ENCODE results near the gene YIPF1. TPM values are rescaled to one million over a fixed set of nuclear protein-coding genes. Genes with fewer than 3 reads are reported as not detected.

The YIPF1 gene
- polyA plus RNA-seq (2013, experiment 1 of 2): 27.8 TPM
- polyA plus RNA-seq (2013, experiment 2 of 2): 27.1 TPM

- peaks cover 10% of the 10 kb centered on the region for H3K36me3 ChIP-seq (ENCODE audit: insufficient read depth, low read length)
- WGBS: 6% methylated on average over 60 of the region's 62 CpGs
- H3K27me3 ChIP-seq (ENCODE audit: insufficient read depth, low read length): no peaks in the 10 kb centered on the region
- H3K4me3 ChIP-seq (ENCODE audit: low read length): peak within 1 kb of the TSS; percentile 91
- no peaks in the 10 kb centered on the region for H3K9me3 ChIP-seq (ENCODE audit: insufficient read depth, low read depth, low read length)
- H3K4me1 ChIP-seq (ENCODE audit: insufficient read depth, low read length): peaks cover 7% of the 10 kb centered on the region
- H3K9ac ChIP-seq (ENCODE audit: low read depth, low read length): peak within 1 kb of the TSS; percentile 67
- H3K27ac ChIP-seq (ENCODE audit: low read depth, low read length): no peak within 1 kb of the TSS
Measured at GRCh38 chr1:53889304-53890298, at the start of gene YIPF1. YIPF1 (minus strand) TSS chr1:53889797; CDS start chr1:53888937, 860 bp downstream.

GRCh38 chr1:53938136-53938830 is 48.7 kb upstream of the YIPF1 start:
- Histone ChIP-seq H3K36me3 (ENCODE audit: insufficient read depth, low read length) (peaks cover 14% of the 10 kb centered on the region), H3K27me3 (ENCODE audit: insufficient read depth, low read length) (no peaks in the 10 kb centered on the region), H3K4me3 (ENCODE audit: low read length) (no peak overlapping the region), H3K27ac (ENCODE audit: low read depth, low read length) (no peak overlapping the region), H3K9ac (ENCODE audit: low read depth, low read length) (no peak overlapping the region), H3K4me1 (ENCODE audit: insufficient read depth, low read length) (peaks cover 10% of the 10 kb centered on the region; the same call in 1 of the 2 replicates), H3K9me3 (ENCODE audit: insufficient read depth, low read depth, low read length) (peaks cover 15% of the 10 kb centered on the region; the same call in 1 of the 2 replicates)
- WGBS: 93% methylated on average over 4 of the region's 4 CpGs

- no CpG with 5 or more reads among the region's 1 CpG for WGBS
Measured at GRCh38 chr1:53936430-53936829, 46.8 kb upstream of the YIPF1 start.

GRCh38 chr1:53934170-53934765 is 44.7 kb upstream of the YIPF1 start:
- Histone ChIP-seq H3K4me1 (ENCODE audit: insufficient read depth, low read length) (no peaks in the 10 kb centered on the region), H3K36me3 (ENCODE audit: insufficient read depth, low read length) (peaks cover 26% of the 10 kb centered on the region), H3K27ac (ENCODE audit: low read depth, low read length) (no peak overlapping the region), H3K4me3 (ENCODE audit: low read length) (no peak overlapping the region), H3K9me3 (ENCODE audit: insufficient read depth, low read depth, low read length) (peaks cover 22% of the 10 kb centered on the region), H3K27me3 (ENCODE audit: insufficient read depth, low read length) (no peaks in the 10 kb centered on the region), H3K9ac (ENCODE audit: low read depth, low read length) (no peak overlapping the region)
- no CpG with 5 or more reads among the region's 1 CpG for WGBS

More at GRCh38 chr1:53936430-53936829, 46.8 kb upstream of the YIPF1 start:
- H3K9me3 ChIP-seq (ENCODE audit: insufficient read depth, low read depth, low read length): peaks cover 22% of the 10 kb centered on the region
- no peak overlapping the region for H3K9ac ChIP-seq (ENCODE audit: low read depth, low read length)
- H3K36me3 ChIP-seq (ENCODE audit: insufficient read depth, low read length): peaks cover 20% of the 10 kb centered on the region
- no peaks in the 10 kb centered on the region for H3K27me3 ChIP-seq (ENCODE audit: insufficient read depth, low read length)
- H3K4me1 ChIP-seq (ENCODE audit: insufficient read depth, low read length): no peaks in the 10 kb centered on the region
- no peak overlapping the region for H3K4me3 ChIP-seq (ENCODE audit: low read length)
- H3K27ac ChIP-seq (ENCODE audit: low read depth, low read length): no peak overlapping the region

GRCh38 chr1:53931523-53931922 is 41.9 kb upstream of the YIPF1 start:
- Histone ChIP-seq H3K27ac (ENCODE audit: low read depth, low read length) (no peak overlapping the region), H3K4me3 (ENCODE audit: low read length) (no peak overlapping the region), H3K27me3 (ENCODE audit: insufficient read depth, low read length) (no peaks in the 10 kb centered on the region), H3K9me3 (ENCODE audit: insufficient read depth, low read depth, low read length) (peaks cover 22% of the 10 kb centered on the region), H3K4me1 (ENCODE audit: insufficient read depth, low read length) (no peaks in the 10 kb centered on the region), H3K36me3 (ENCODE audit: insufficient read depth, low read length) (peaks cover 38% of the 10 kb centered on the region), H3K9ac (ENCODE audit: low read depth, low read length) (no peak overlapping the region)
- no CpG with 5 or more reads among the region's 2 CpGs for WGBS

- peaks cover 38% of the 10 kb centered on the region for H3K36me3 ChIP-seq (ENCODE audit: insufficient read depth, low read length)
- no peaks in the 10 kb centered on the region for H3K4me1 ChIP-seq (ENCODE audit: insufficient read depth, low read length)
- H3K9me3 ChIP-seq (ENCODE audit: insufficient read depth, low read depth, low read length): peaks cover 22% of the 10 kb centered on the region
- H3K4me3 ChIP-seq (ENCODE audit: low read length): no peak overlapping the region
- WGBS: 98% methylated on average over 3 of the region's 3 CpGs
- H3K9ac ChIP-seq (ENCODE audit: low read depth, low read length): no peak overlapping the region
- no peaks in the 10 kb centered on the region for H3K27me3 ChIP-seq (ENCODE audit: insufficient read depth, low read length)
- H3K27ac ChIP-seq (ENCODE audit: low read depth, low read length): no peak overlapping the region
Measured at GRCh38 chr1:53930932-53931331, 41.3 kb upstream of the YIPF1 start.

- 100% methylated on average over 2 of the region's 2 CpGs for WGBS
- Histone ChIP-seq H3K4me1 (ENCODE audit: insufficient read depth, low read length) (no peaks in the 10 kb centered on the region), H3K27me3 (ENCODE audit: insufficient read depth, low read length) (no peaks in the 10 kb centered on the region), H3K9me3 (ENCODE audit: insufficient read depth, low read depth, low read length) (peaks cover 17% of the 10 kb centered on the region), H3K27ac (ENCODE audit: low read depth, low read length) (no peak overlapping the region), H3K4me3 (ENCODE audit: low read length) (no peak overlapping the region), H3K9ac (ENCODE audit: low read depth, low read length) (no peak overlapping the region), H3K36me3 (ENCODE audit: insufficient read depth, low read length) (peaks cover 34% of the 10 kb centered on the region)
Measured at GRCh38 chr1:53929246-53929960, 39.8 kb upstream of the YIPF1 start.

- Histone ChIP-seq H3K9ac (ENCODE audit: low read depth, low read length) (no peak overlapping the region), H3K4me1 (ENCODE audit: insufficient read depth, low read length) (no peaks in the 10 kb centered on the region), H3K36me3 (ENCODE audit: insufficient read depth, low read length) (peaks cover 32% of the 10 kb centered on the region), H3K27me3 (ENCODE audit: insufficient read depth, low read length) (no peaks in the 10 kb centered on the region), H3K9me3 (ENCODE audit: insufficient read depth, low read depth, low read length) (peaks cover 1% of the 10 kb centered on the region; the same call in 1 of the 2 replicates), H3K27ac (ENCODE audit: low read depth, low read length) (no peak overlapping the region), H3K4me3 (ENCODE audit: low read length) (no peak overlapping the region)
- 83% methylated on average over 2 of the region's 2 CpGs for WGBS
Measured at GRCh38 chr1:53927376-53927881, 37.8 kb upstream of the YIPF1 start.

- Histone ChIP-seq H3K4me3 (ENCODE audit: low read length) (no peak overlapping the region), H3K27me3 (ENCODE audit: insufficient read depth, low read length) (no peaks in the 10 kb centered on the region), H3K9me3 (ENCODE audit: insufficient read depth, low read depth, low read length) (no peaks in the 10 kb centered on the region), H3K4me1 (ENCODE audit: insufficient read depth, low read length) (peaks cover 3% of the 10 kb centered on the region), H3K36me3 (ENCODE audit: insufficient read depth, low read length) (peaks cover 27% of the 10 kb centered on the region), H3K9ac (ENCODE audit: low read depth, low read length) (no peak overlapping the region), H3K27ac (ENCODE audit: low read depth, low read length) (no peak overlapping the region)
- 92% methylated on average over 3 of the region's 3 CpGs for WGBS
Measured at GRCh38 chr1:53919675-53920066, 30.1 kb upstream of the YIPF1 start.

- H3K4me1 ChIP-seq (ENCODE audit: insufficient read depth, low read length): peaks cover 16% of the 10 kb centered on the region
- H3K27me3 ChIP-seq (ENCODE audit: insufficient read depth, low read length): no peaks in the 10 kb centered on the region
- no peak overlapping the region for H3K27ac ChIP-seq (ENCODE audit: low read depth, low read length)
- H3K9me3 ChIP-seq (ENCODE audit: insufficient read depth, low read depth, low read length): no peaks in the 10 kb centered on the region
- WGBS: 95% methylated on average over 5 of the region's 5 CpGs
- peaks cover 27% of the 10 kb centered on the region for H3K36me3 ChIP-seq (ENCODE audit: insufficient read depth, low read length)
- no peak overlapping the region for H3K9ac ChIP-seq (ENCODE audit: low read depth, low read length)
- no peak overlapping the region for H3K4me3 ChIP-seq (ENCODE audit: low read length)
Measured at GRCh38 chr1:53918343-53918742, 28.7 kb upstream of the YIPF1 start.

All from HUES64 (cell line).